Esophagus squamous epithelium (tissue), 5 donors: Measurements from ENCODE around the gene KRT34. TPM values are rescaled to one million over a fixed set of nuclear protein-coding genes. Genes with fewer than 3 reads are reported as not detected.

Source experiments
- DNase-seq: peaks from one replicate; lab custom pipeline; 2025; lab: John Stamatoyannopoulos, UW
- H3K27ac ChIP-seq, 4 donors: fragments of 200-600 bp; sonication (generic); one replicate each; pipeline ENCODE4 v1.5.1; 2016 to 2019; ENCODE audit warnings: mild to moderate bottlenecking in 1 of 4
- H3K27me3 ChIP-seq, 4 donors: fragments of 200-600 bp; sonication (generic); 1 replicate in 3 of 4; 2 replicates in 1 of 4; pipeline versions ENCODE4 v1.5.1 to v1.6.0; 2017 to 2021; ENCODE audit warnings: antibody characterized with exemption in 1 of 4
- H3K36me3 ChIP-seq, 3 donors: fragments of 200-600 bp; sonication (generic); one replicate each; pipeline ENCODE4 v1.5.1; 2016 to 2019
- H3K4me1 ChIP-seq, 3 donors: fragments of 200-600 bp; sonication (generic); one replicate each; pipeline ENCODE4 v1.5.1; 2017 to 2019
- H3K4me3 ChIP-seq, 4 donors: fragments of 200-600 bp; sonication (generic); 1 replicate in 3 of 4; 2 replicates in 1 of 4; pipeline ENCODE4 v1.5.1; 2016 to 2019; ENCODE audit warnings: mild to moderate bottlenecking in 2 of 4, moderate library complexity in 1 of 4
- H3K9me3 ChIP-seq, 3 donors: fragments of 200-600 bp; sonication (generic); one replicate each; pipeline ENCODE4 v1.5.1; 2016 to 2019
- CTCF ChIP-seq, 6 experiments: fragments of 450-650 bp in 4 of 6; fragments of 200-600 bp in 2 of 6; sonication (generic) in 2 of 6; IDR thresholded peaks; one replicate each; pipeline ENCODE4 v1.5.1; 2016 to 2019; ENCODE audit warnings: antibody characterized with exemption in 6 of 6, mild to moderate bottlenecking in 4 of 6, moderate library complexity in 4 of 6
- POLR2A ChIP-seq, 4 donors: fragments of 450-650 bp; IDR thresholded peaks; one replicate each; pipeline ENCODE4 v1.6.1; 2017; ENCODE audit warnings: antibody characterized with exemption in 4 of 4, mild to moderate bottlenecking in 4 of 4, moderate library complexity in 3 of 4
- WGBS, 2 donors: methylation state at CpG; one replicate each; pipeline ENCODE4 v1.1.5; 2018; 5-methylcytosine and 5-hydroxymethylcytosine counted together
- intact Hi-C: fragments of 100-400 bp; cut with DNase I; formaldehyde crosslinking; loops from one replicate; pipeline ENCODE4 v1.15.0; 2022
- total RNA-seq, 4 donors: library from RNA; depleted of rRNA; stranded (reverse); fragments of >200 nt; gene quantifications; one replicate each; pipeline ENCODE4 v1.1.0, GENCODE V29; 2016
- donor health status: DM: yes; HTN: yes; CAD: no.

KRT34 gene
- total RNA-seq, 4 donors from 2014 or later = 0.40 to 1.1 (median 0.64) TPM

GRCh38 chr17:41418116-41418860 is 36.2 kb upstream of the KRT34 start:
- WGBS, 2 donors = 61 to 65% methylated on average over 6 to 7 of the region's 7 CpGs
- intact Hi-C loops = no loop called here

GRCh38 chr17:41417576-41418015 is 35.5 kb upstream of the KRT34 start:
- H3K27me3 ChIP-seq = no peaks in the 10 kb centered on the region
- 31 to 39% methylated on average over 4 of the region's 4 CpGs for WGBS, 2 donors
- DNase-seq = no peak
- no peaks in the 10 kb centered on the region for H3K36me3 ChIP-seq
- H3K4me3 ChIP-seq = no peak overlapping the region
- no peaks in the 10 kb centered on the region for H3K9me3 ChIP-seq
- intact Hi-C loops = no loop called here
- H3K4me1 ChIP-seq = peaks cover 10 to 60% (median 33%) of the 10 kb centered on the region in 3 donors
- peak overlapping the region in 3 of 4 donors; percentile 7 to 74 (median 30) for H3K27ac ChIP-seq
- TF ChIP-seq CTCF (IDR thresholded peaks at IDR 0.05) (peak in 5 of 6 experiments; percentile 14 to 74 (median 40)), POLR2A (IDR thresholded peaks at IDR 0.05) (no peak)

More at GRCh38 chr17:41418116-41418860, 36.2 kb upstream of the KRT34 start:
- Histone ChIP-seq H3K36me3 (no peaks in the 10 kb centered on the region), H3K27ac (peak overlapping the region in 3 of 4 donors; percentile 44 to 74 (median 66)), H3K4me1 (peaks cover 10 to 60% (median 33%) of the 10 kb centered on the region in 3 donors), H3K4me3 (no peak overlapping the region), H3K9me3 (no peaks in the 10 kb centered on the region), H3K27me3 (no peaks in the 10 kb centered on the region)
- TF ChIP-seq POLR2A (IDR thresholded peaks at IDR 0.05) = no peak
- TF ChIP-seq CTCF (IDR thresholded peaks at IDR 0.05) = no peak
- no peak for DNase-seq

- no peak overlapping the region for H3K4me3 ChIP-seq
- TF ChIP-seq CTCF (IDR thresholded peaks at IDR 0.05) = no peak
- TF ChIP-seq POLR2A (IDR thresholded peaks at IDR 0.05) = no peak
- intact Hi-C loops = no loop called here
- WGBS, 2 donors = 93 to 98% methylated on average over 6 of the region's 6 CpGs
- no peaks in the 10 kb centered on the region for H3K36me3 ChIP-seq
- no peaks in the 10 kb centered on the region for H3K27me3 ChIP-seq
- no peaks in the 10 kb centered on the region for H3K9me3 ChIP-seq
- no peak for DNase-seq
- peaks cover 10 to 60% (median 33%) of the 10 kb centered on the region in 3 donors for H3K4me1 ChIP-seq
- peak overlapping the region in 3 of 4 donors; percentile 7 to 74 (median 30) for H3K27ac ChIP-seq
Observed at GRCh38 chr17:41417127-41417526, 35.0 kb upstream of the KRT34 start.

- intact Hi-C loops = no loop called here
- no peak for TF ChIP-seq CTCF (IDR thresholded peaks at IDR 0.05)
- TF ChIP-seq POLR2A (IDR thresholded peaks at IDR 0.05) = no peak
- H3K9me3 ChIP-seq = no peaks in the 10 kb centered on the region
- WGBS, 2 donors = 83 to 85% methylated on average over 5 of the region's 5 CpGs
- H3K4me1 ChIP-seq = peaks cover 10 to 56% (median 33%) of the 10 kb centered on the region in 3 donors
- no peak for DNase-seq
- H3K27me3 ChIP-seq = no peaks in the 10 kb centered on the region
- H3K4me3 ChIP-seq = no peak overlapping the region
- no peak overlapping the region for H3K27ac ChIP-seq
- no peaks in the 10 kb centered on the region for H3K36me3 ChIP-seq
Observed at GRCh38 chr17:41416479-41416878, 34.4 kb upstream of the KRT34 start.

- no peaks in the 10 kb centered on the region for H3K9me3 ChIP-seq
- intact Hi-C loops = no loop called here
- peaks cover 10 to 50% (median 29%) of the 10 kb centered on the region in 3 donors for H3K4me1 ChIP-seq
- no peaks in the 10 kb centered on the region for H3K27me3 ChIP-seq
- 68 to 73% methylated on average over 3 of the region's 3 CpGs for WGBS, 2 donors
- H3K4me3 ChIP-seq = no peak overlapping the region
- no peak for TF ChIP-seq POLR2A (IDR thresholded peaks at IDR 0.05)
- no peak for TF ChIP-seq CTCF (IDR thresholded peaks at IDR 0.05)
- no peak for DNase-seq
- no peaks in the 10 kb centered on the region for H3K36me3 ChIP-seq
- no peak overlapping the region for H3K27ac ChIP-seq
Observed at GRCh38 chr17:41415833-41416335, 33.8 kb upstream of the KRT34 start.
